Mammary epithelial cell (primary cell): ENCODE measurements around the gene CALN1.

Experiments used
- EZH2 ChIP-seq: IDR thresholded peaks from 2 replicates; pipeline ENCODE4 v1.6.1; 2012; ENCODE audit warnings: low read length, inconsistent platforms, borderline replicate concordance
- TF ChIP-seq, protein P1 (sequence below), 2 donors: IDR thresholded peaks in 1 of 2; conservative IDR thresholded peaks in 1 of 2; 2 replicates each; pipeline ENCODE4 v1.5.1; 2011 to 2012; ENCODE audit warnings: inconsistent platforms in 2 of 2, low read length in 2 of 2, mild to moderate bottlenecking in 2 of 2, control low read depth in 1 of 2, low read depth in 1 of 2; ENCODE audit not compliant: insufficient read depth in 1 of 2; ENCODE audit errors: extremely low read depth in 1 of 2

- TF ChIP-seq, protein P1, sequence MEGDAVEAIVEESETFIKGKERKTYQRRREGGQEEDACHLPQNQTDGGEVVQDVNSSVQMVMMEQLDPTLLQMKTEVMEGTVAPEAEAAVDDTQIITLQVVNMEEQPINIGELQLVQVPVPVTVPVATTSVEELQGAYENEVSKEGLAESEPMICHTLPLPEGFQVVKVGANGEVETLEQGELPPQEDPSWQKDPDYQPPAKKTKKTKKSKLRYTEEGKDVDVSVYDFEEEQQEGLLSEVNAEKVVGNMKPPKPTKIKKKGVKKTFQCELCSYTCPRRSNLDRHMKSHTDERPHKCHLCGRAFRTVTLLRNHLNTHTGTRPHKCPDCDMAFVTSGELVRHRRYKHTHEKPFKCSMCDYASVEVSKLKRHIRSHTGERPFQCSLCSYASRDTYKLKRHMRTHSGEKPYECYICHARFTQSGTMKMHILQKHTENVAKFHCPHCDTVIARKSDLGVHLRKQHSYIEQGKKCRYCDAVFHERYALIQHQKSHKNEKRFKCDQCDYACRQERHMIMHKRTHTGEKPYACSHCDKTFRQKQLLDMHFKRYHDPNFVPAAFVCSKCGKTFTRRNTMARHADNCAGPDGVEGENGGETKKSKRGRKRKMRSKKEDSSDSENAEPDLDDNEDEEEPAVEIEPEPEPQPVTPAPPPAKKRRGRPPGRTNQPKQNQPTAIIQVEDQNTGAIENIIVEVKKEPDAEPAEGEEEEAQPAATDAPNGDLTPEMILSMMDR (conservative IDR thresholded peaks at IDR 0.05 in 1 of 2, IDR thresholded peaks at IDR 0.05 in 1 of 2; ENCODE audit: extremely low read depth in 1 of 2, insufficient read depth in 1 of 2, low read depth in 1 of 2, low read length in 2 of 2) = no peak
- TF ChIP-seq EZH2 = no peak
Measured at GRCh38 chr7:71795410-71795809, 616.7 kb downstream of the CALN1 start.
